ENCODE results near the gene KREMEN1.

Gene KREMEN1

GRCh38 chr22:29089507-29089906 is 16.7 kb downstream of the KREMEN1 start:
- H3K18ac ChIP-seq (ENCODE audit: low read length): no peak overlapping the region
- no peaks in the 10 kb centered on the region for H3K79me1 ChIP-seq (ENCODE audit: low read length)
- no peak overlapping the region for H4K5ac ChIP-seq (ENCODE audit: low read length)
- H2AK5ac ChIP-seq (ENCODE audit: low read length): no peak overlapping the region
- H3K79me2 ChIP-seq (ENCODE audit: control insufficient read depth, insufficient read depth, low read length): no peaks in the 10 kb centered on the region
- H3K27me3 ChIP-seq (ENCODE audit: insufficient read depth, low read length, poor library complexity): no peaks in the 10 kb centered on the region
- no CpG with 5 or more reads among the region's 3 CpGs for WGBS (ENCODE audit: extremely low coverage, insufficient coverage, low lambda C conversion rate)
- H3K4me1 ChIP-seq (ENCODE audit: control insufficient read depth, low read depth, low read length): no peaks in the 10 kb centered on the region
- H3K9ac ChIP-seq (ENCODE audit: low read length): no peak overlapping the region
- no peak overlapping the region for H3K4ac ChIP-seq (ENCODE audit: low read depth, low read length)
- no peak overlapping the region for H3K27ac ChIP-seq (ENCODE audit: low read depth, low read length)
- H2BK5ac ChIP-seq (ENCODE audit: low read length): no peak overlapping the region
- no peak overlapping the region for H2BK120ac ChIP-seq (ENCODE audit: low read depth, low read length)
- H3K4me3 ChIP-seq (ENCODE audit: low read length): no peak overlapping the region
- no peak overlapping the region for H2BK15ac ChIP-seq (replicated peaks; ENCODE audit: low read depth)
- no peak overlapping the region for H4K8ac ChIP-seq (ENCODE audit: low read depth, low read length)
- no peaks in the 10 kb centered on the region for H3K36me3 ChIP-seq (ENCODE audit: control insufficient read depth, insufficient read depth, low read length)
- H3K4me2 ChIP-seq (ENCODE audit: low read length): no peak overlapping the region
- H3K23ac ChIP-seq (ENCODE audit: low read length): no peak overlapping the region
- no peak overlapping the region for H3K56ac ChIP-seq (ENCODE audit: low read length)
- DNase-seq: no peak

- no peak overlapping the region for H3K27ac ChIP-seq (ENCODE audit: low read depth, low read length)
- WGBS (ENCODE audit: extremely low coverage, insufficient coverage, low lambda C conversion rate): no CpG with 5 or more reads among the region's 3 CpGs
- H2AK5ac ChIP-seq (ENCODE audit: low read length): no peak overlapping the region
- no peaks in the 10 kb centered on the region for H3K36me3 ChIP-seq (ENCODE audit: control insufficient read depth, insufficient read depth, low read length)
- H3K4me2 ChIP-seq (ENCODE audit: low read length): no peak overlapping the region
- H4K5ac ChIP-seq (ENCODE audit: low read length): no peak overlapping the region
- no peak overlapping the region for H2BK15ac ChIP-seq (replicated peaks; ENCODE audit: low read depth)
- H3K4me1 ChIP-seq (ENCODE audit: control insufficient read depth, low read depth, low read length): no peaks in the 10 kb centered on the region
- no peaks in the 10 kb centered on the region for H3K79me2 ChIP-seq (ENCODE audit: control insufficient read depth, insufficient read depth, low read length)
- no peak overlapping the region for H3K4me3 ChIP-seq (ENCODE audit: low read length)
- H3K56ac ChIP-seq (ENCODE audit: low read length): no peak overlapping the region
- no peak overlapping the region for H3K4ac ChIP-seq (ENCODE audit: low read depth, low read length)
- no peak for DNase-seq
- H2BK120ac ChIP-seq (ENCODE audit: low read depth, low read length): no peak overlapping the region
- no peak overlapping the region for H4K8ac ChIP-seq (ENCODE audit: low read depth, low read length)
- H3K23ac ChIP-seq (ENCODE audit: low read length): no peak overlapping the region
- H3K27me3 ChIP-seq (ENCODE audit: insufficient read depth, low read length, poor library complexity): no peaks in the 10 kb centered on the region
- H3K79me1 ChIP-seq (ENCODE audit: low read length): no peaks in the 10 kb centered on the region
- H2BK5ac ChIP-seq (ENCODE audit: low read length): no peak overlapping the region
- no peak overlapping the region for H3K9ac ChIP-seq (ENCODE audit: low read length)
- no peak overlapping the region for H3K18ac ChIP-seq (ENCODE audit: low read length)
Measured at GRCh38 chr22:29090039-29090438, 17.2 kb downstream of the KREMEN1 start.

- Histone ChIP-seq H3K4me1 (ENCODE audit: control insufficient read depth, low read depth, low read length) (peaks cover 4% of the 10 kb centered on the region), H3K79me2 (ENCODE audit: control insufficient read depth, insufficient read depth, low read length) (no peaks in the 10 kb centered on the region), H3K56ac (ENCODE audit: low read length) (no peak overlapping the region), H2BK120ac (ENCODE audit: low read depth, low read length) (no peak overlapping the region), H3K18ac (ENCODE audit: low read length) (no peak overlapping the region), H2BK15ac (replicated peaks; ENCODE audit: low read depth) (no peak overlapping the region), H3K36me3 (ENCODE audit: control insufficient read depth, insufficient read depth, low read length) (no peaks in the 10 kb centered on the region), H3K79me1 (ENCODE audit: low read length) (no peaks in the 10 kb centered on the region), H3K27me3 (ENCODE audit: insufficient read depth, low read length, poor library complexity) (no peaks in the 10 kb centered on the region), H2BK5ac (ENCODE audit: low read length) (no peak overlapping the region), H3K4me3 (ENCODE audit: low read length) (no peak overlapping the region), H4K8ac (ENCODE audit: low read depth, low read length) (no peak overlapping the region), H2AK5ac (ENCODE audit: low read length) (no peak overlapping the region), H3K27ac (ENCODE audit: low read depth, low read length) (no peak overlapping the region), H3K9ac (ENCODE audit: low read length) (no peak overlapping the region), H4K5ac (ENCODE audit: low read length) (no peak overlapping the region), H3K4me2 (ENCODE audit: low read length) (no peak overlapping the region), H3K4ac (ENCODE audit: low read depth, low read length) (no peak overlapping the region), H3K23ac (ENCODE audit: low read length) (no peak overlapping the region)
- WGBS (ENCODE audit: extremely low coverage, insufficient coverage, low lambda C conversion rate): no CpG with 5 or more reads among the region's 4 CpGs
- DNase-seq: no peak
Measured at GRCh38 chr22:29092243-29092642, 19.4 kb downstream of the KREMEN1 start.

GRCh38 chr22:29093030-29093429 is 20.2 kb downstream of the KREMEN1 start:
- Histone ChIP-seq H3K36me3 (ENCODE audit: control insufficient read depth, insufficient read depth, low read length) (no peaks in the 10 kb centered on the region), H3K27ac (ENCODE audit: low read depth, low read length) (no peak overlapping the region), H3K79me2 (ENCODE audit: control insufficient read depth, insufficient read depth, low read length) (no peaks in the 10 kb centered on the region), H3K18ac (ENCODE audit: low read length) (no peak overlapping the region), H3K4ac (ENCODE audit: low read depth, low read length) (no peak overlapping the region), H3K4me1 (ENCODE audit: control insufficient read depth, low read depth, low read length) (peaks cover 4% of the 10 kb centered on the region), H4K5ac (ENCODE audit: low read length) (no peak overlapping the region), H3K4me3 (ENCODE audit: low read length) (no peak overlapping the region), H2BK120ac (ENCODE audit: low read depth, low read length) (no peak overlapping the region), H2BK15ac (replicated peaks; ENCODE audit: low read depth) (no peak overlapping the region), H2AK5ac (ENCODE audit: low read length) (no peak overlapping the region), H3K56ac (ENCODE audit: low read length) (no peak overlapping the region), H3K23ac (ENCODE audit: low read length) (no peak overlapping the region), H4K8ac (ENCODE audit: low read depth, low read length) (no peak overlapping the region), H3K9ac (ENCODE audit: low read length) (no peak overlapping the region), H3K27me3 (ENCODE audit: insufficient read depth, low read length, poor library complexity) (no peaks in the 10 kb centered on the region), H3K4me2 (ENCODE audit: low read length) (no peak overlapping the region), H2BK5ac (ENCODE audit: low read length) (no peak overlapping the region), H3K79me1 (ENCODE audit: low read length) (no peaks in the 10 kb centered on the region)
- WGBS (ENCODE audit: extremely low coverage, insufficient coverage, low lambda C conversion rate): no CpG with 5 or more reads among the region's 1 CpG
- no peak for DNase-seq

- Histone ChIP-seq H3K4me1 (ENCODE audit: control insufficient read depth, low read depth, low read length) (peaks cover 4% of the 10 kb centered on the region), H3K79me1 (ENCODE audit: low read length) (no peaks in the 10 kb centered on the region), H4K5ac (ENCODE audit: low read length) (no peak overlapping the region), H3K23ac (ENCODE audit: low read length) (no peak overlapping the region), H3K4me3 (ENCODE audit: low read length) (no peak overlapping the region), H3K79me2 (ENCODE audit: control insufficient read depth, insufficient read depth, low read length) (no peaks in the 10 kb centered on the region), H3K36me3 (ENCODE audit: control insufficient read depth, insufficient read depth, low read length) (no peaks in the 10 kb centered on the region), H2BK15ac (replicated peaks; ENCODE audit: low read depth) (no peak overlapping the region), H2BK5ac (ENCODE audit: low read length) (no peak overlapping the region), H3K18ac (ENCODE audit: low read length) (no peak overlapping the region), H2AK5ac (ENCODE audit: low read length) (no peak overlapping the region), H3K9ac (ENCODE audit: low read length) (no peak overlapping the region), H4K8ac (ENCODE audit: low read depth, low read length) (no peak overlapping the region), H3K4ac (ENCODE audit: low read depth, low read length) (no peak overlapping the region), H2BK120ac (ENCODE audit: low read depth, low read length) (no peak overlapping the region), H3K56ac (ENCODE audit: low read length) (no peak overlapping the region), H3K27me3 (ENCODE audit: insufficient read depth, low read length, poor library complexity) (no peaks in the 10 kb centered on the region), H3K4me2 (ENCODE audit: low read length) (no peak overlapping the region), H3K27ac (ENCODE audit: low read depth, low read length) (no peak overlapping the region)
- DNase-seq: no peak
- no CpG with 5 or more reads among the region's 4 CpGs for WGBS (ENCODE audit: extremely low coverage, insufficient coverage, low lambda C conversion rate)
Measured at GRCh38 chr22:29093501-29094300, 20.9 kb downstream of the KREMEN1 start.

- peaks cover 6% of the 10 kb centered on the region for H3K4me1 ChIP-seq (ENCODE audit: control insufficient read depth, low read depth, low read length)
- H3K23ac ChIP-seq (ENCODE audit: low read length): no peak overlapping the region
- no peak overlapping the region for H2BK5ac ChIP-seq (ENCODE audit: low read length)
- H3K4ac ChIP-seq (ENCODE audit: low read depth, low read length): no peak overlapping the region
- H3K79me2 ChIP-seq (ENCODE audit: control insufficient read depth, insufficient read depth, low read length): no peaks in the 10 kb centered on the region
- no peak overlapping the region for H3K9ac ChIP-seq (ENCODE audit: low read length)
- no peak overlapping the region for H2BK120ac ChIP-seq (ENCODE audit: low read depth, low read length)
- no peak overlapping the region for H2BK15ac ChIP-seq (replicated peaks; ENCODE audit: low read depth)
- H3K4me3 ChIP-seq (ENCODE audit: low read length): no peak overlapping the region
- no peak overlapping the region for H3K56ac ChIP-seq (ENCODE audit: low read length)
- H3K27me3 ChIP-seq (ENCODE audit: insufficient read depth, low read length, poor library complexity): no peaks in the 10 kb centered on the region
- no peak overlapping the region for H3K4me2 ChIP-seq (ENCODE audit: low read length)
- H4K8ac ChIP-seq (ENCODE audit: low read depth, low read length): no peak overlapping the region
- no CpG with 5 or more reads among the region's 2 CpGs for WGBS (ENCODE audit: extremely low coverage, insufficient coverage, low lambda C conversion rate)
- no peak overlapping the region for H2AK5ac ChIP-seq (ENCODE audit: low read length)
- no peaks in the 10 kb centered on the region for H3K36me3 ChIP-seq (ENCODE audit: control insufficient read depth, insufficient read depth, low read length)
- H3K27ac ChIP-seq (ENCODE audit: low read depth, low read length): no peak overlapping the region
- no peak overlapping the region for H4K5ac ChIP-seq (ENCODE audit: low read length)
- DNase-seq: no peak
- H3K18ac ChIP-seq (ENCODE audit: low read length): no peak overlapping the region
- H3K79me1 ChIP-seq (ENCODE audit: low read length): no peaks in the 10 kb centered on the region
Measured at GRCh38 chr22:29095459-29095858, 22.6 kb downstream of the KREMEN1 start.
